ENCODE results near the gene PAK5.

PAK5 gene

GRCh38 chr20:9518576-9519175 lies 320.2 kb downstream of the PAK5 start:
- H3K4me3 ChIP-seq (ENCODE audit: low read depth in 1 of 2, low read length in 1 of 2), result no peak overlapping the region
- H3K4me1 ChIP-seq (ENCODE audit: control insufficient read depth in 1 of 2, insufficient read depth in 1 of 2, low read depth in 1 of 2, low read length in 1 of 2), result no peaks in the 10 kb centered on the region
- H3K27me3 ChIP-seq, result peaks cover 79% of the 10 kb centered on the region
- no peak for TF ChIP-seq CTCF (IDR thresholded peaks at IDR 0.05)
- no peak overlapping the region for H3K27ac ChIP-seq
- no peaks in the 10 kb centered on the region for H3K9me3 ChIP-seq
- no peaks in the 10 kb centered on the region for H3K36me3 ChIP-seq

GRCh38 chr20:9517297-9518162 lies 321.3 kb downstream of the PAK5 start:
- no peaks in the 10 kb centered on the region for H3K36me3 ChIP-seq
- H3K27me3 ChIP-seq, result peaks cover 91% of the 10 kb centered on the region
- H3K4me1 ChIP-seq (ENCODE audit: control insufficient read depth in 1 of 2, insufficient read depth in 1 of 2, low read depth in 1 of 2, low read length in 1 of 2), result no peaks in the 10 kb centered on the region
- H3K27ac ChIP-seq, result no peak overlapping the region
- H3K9me3 ChIP-seq, result no peaks in the 10 kb centered on the region
- H3K4me3 ChIP-seq (ENCODE audit: low read depth in 1 of 2, low read length in 1 of 2), result no peak overlapping the region
- TF ChIP-seq CTCF (IDR thresholded peaks at IDR 0.05), result no peak

- Histone ChIP-seq H3K4me1 (ENCODE audit: control insufficient read depth in 1 of 2, insufficient read depth in 1 of 2, low read depth in 1 of 2, low read length in 1 of 2) (no peaks in the 10 kb centered on the region), H3K27ac (no peak overlapping the region), H3K36me3 (no peaks in the 10 kb centered on the region), H3K27me3 (peaks cover 100% of the 10 kb centered on the region), H3K4me3 (ENCODE audit: low read depth in 1 of 2, low read length in 1 of 2) (no peak overlapping the region), H3K9me3 (no peaks in the 10 kb centered on the region)
- TF ChIP-seq CTCF (IDR thresholded peaks at IDR 0.05), result no peak
Observed at GRCh38 chr20:9516234-9516871, 322.5 kb downstream of the PAK5 start.

- no peak overlapping the region for H3K27ac ChIP-seq
- no peaks in the 10 kb centered on the region for H3K9me3 ChIP-seq
- no peaks in the 10 kb centered on the region for H3K4me1 ChIP-seq (ENCODE audit: control insufficient read depth in 1 of 2, insufficient read depth in 1 of 2, low read depth in 1 of 2, low read length in 1 of 2)
- H3K36me3 ChIP-seq, result no peaks in the 10 kb centered on the region
- peaks cover 100% of the 10 kb centered on the region for H3K27me3 ChIP-seq
- no peak for TF ChIP-seq CTCF (IDR thresholded peaks at IDR 0.05)
- H3K4me3 ChIP-seq (ENCODE audit: low read depth in 1 of 2, low read length in 1 of 2), result no peak overlapping the region
Observed at GRCh38 chr20:9515741-9516233, 323.1 kb downstream of the PAK5 start.

GRCh38 chr20:9515214-9515585 lies 323.7 kb downstream of the PAK5 start:
- Histone ChIP-seq H3K27ac (no peak overlapping the region), H3K27me3 (peaks cover 100% of the 10 kb centered on the region), H3K36me3 (no peaks in the 10 kb centered on the region), H3K4me3 (ENCODE audit: low read depth in 1 of 2, low read length in 1 of 2) (no peak overlapping the region), H3K4me1 (ENCODE audit: control insufficient read depth in 1 of 2, insufficient read depth in 1 of 2, low read depth in 1 of 2, low read length in 1 of 2) (no peaks in the 10 kb centered on the region), H3K9me3 (no peaks in the 10 kb centered on the region)
- TF ChIP-seq CTCF (IDR thresholded peaks at IDR 0.05), result no peak
